IMR-90 (cell line): ENCODE data around the gene RASGRP1. TPM values are rescaled to one million over a fixed set of nuclear protein-coding genes. Genes with fewer than 3 reads are reported as not detected.

Experiments used
- ATAC-seq: fragments of 200-7000 bp; cut with Tn5 transposase; 2 replicates; pipeline ENCODE4 v1.9.1; 2020; ENCODE audit warnings: low read depth, mild to moderate bottlenecking, moderate library complexity
- BruUV-seq: library from RNA; stranded (reverse); fragments of 400-500 nt; replicated peaks from 2 replicates; lab custom pipeline; 2021; lab: Mats Ljungman, UMichigan
- CTCF ChIA-PET: fragments of 300-600 bp; formaldehyde crosslinking; extraction: SDS; loops from one replicate; lab custom pipeline; 2021; ENCODE audit warnings: antibody characterized with exemption; lab: Yijun Ruan, JAX
- POLR2A ChIA-PET: fragments of 300-600 bp; sonication (Branson Sonifier 250); formaldehyde crosslinking; loops from one replicate; lab custom pipeline; 2022; ENCODE audit warnings: antibody characterized with exemption; ENCODE audit not compliant: unreplicated experiment; lab: Charles Lee
- DNase-seq: peaks from one replicate; pipeline ENCODE4 v3.0.0; 2013
- H2AFZ ChIP-seq: replicated peaks from 2 replicates; pipeline ENCODE3; 2013; ENCODE audit warnings: low read length, mild to moderate bottlenecking; ENCODE audit not compliant: poor library complexity
- H2AK5ac ChIP-seq: 2 replicates; pipeline ENCODE4 v1.6.1; 2013; ENCODE audit warnings: low read depth, low read length, inconsistent platforms
- H2AK9ac ChIP-seq: replicated peaks from 2 replicates; pipeline ENCODE3; 2013; ENCODE audit warnings: mild to moderate bottlenecking, low read depth, low read length, moderate library complexity; ENCODE audit not compliant: poor library complexity
- H2BK120ac ChIP-seq: 2 replicates; pipeline ENCODE4 v1.6.1; 2013; ENCODE audit warnings: low read depth, low read length, inconsistent platforms
- H2BK15ac ChIP-seq: 3 replicates; pipeline ENCODE4 v1.6.1; 2013; ENCODE audit warnings: low read depth, low read length, inconsistent platforms
- H2BK20ac ChIP-seq: 2 replicates; pipeline ENCODE4 v1.6.1; 2013; ENCODE audit warnings: low read depth, mild to moderate bottlenecking, inconsistent platforms, low read length, moderate library complexity
- H2BK5ac ChIP-seq: 2 replicates; pipeline ENCODE4 v1.6.1; 2013; ENCODE audit warnings: mild to moderate bottlenecking, low read depth, low read length, inconsistent platforms; ENCODE audit not compliant: poor library complexity, severe bottlenecking
- H3K14ac ChIP-seq: replicated peaks from 2 replicates; pipeline ENCODE4 v1.6.1; 2013; ENCODE audit warnings: low read depth, low read length, inconsistent platforms
- H3K18ac ChIP-seq: 2 replicates; pipeline ENCODE4 v1.6.1; 2013; ENCODE audit warnings: low read depth, low read length, control low read depth
- H3K23ac ChIP-seq: 2 replicates; pipeline ENCODE4 v1.6.1; 2013; ENCODE audit warnings: low read depth, low read length, inconsistent platforms
- H3K27ac ChIP-seq: 2 replicates; pipeline ENCODE4 v1.5.1; 2013; ENCODE audit warnings: mild to moderate bottlenecking, control low read depth, low read length; ENCODE audit not compliant: insufficient read depth
- H3K27me3 ChIP-seq: 2 replicates; pipeline ENCODE4 v1.6.1; 2013; ENCODE audit warnings: low read length; ENCODE audit not compliant: control insufficient read depth, insufficient read depth
- H3K36me3 ChIP-seq: 2 replicates; pipeline ENCODE4 v1.6.1; 2013; ENCODE audit warnings: low read length, mixed read lengths; ENCODE audit not compliant: control insufficient read depth, insufficient read depth
- H3K4ac ChIP-seq: 2 replicates; pipeline ENCODE4 v1.6.1; 2013; ENCODE audit warnings: low read depth, low read length, inconsistent platforms
- H3K4me1 ChIP-seq: 2 replicates; pipeline ENCODE4 v1.6.1; 2013; ENCODE audit warnings: low read length, mixed read lengths; ENCODE audit not compliant: control insufficient read depth, insufficient read depth
- H3K4me2 ChIP-seq: 2 replicates; pipeline ENCODE4 v1.6.1; 2013; ENCODE audit warnings: low read depth, mild to moderate bottlenecking, control low read depth, low read length, moderate library complexity
- H3K4me3 ChIP-seq: 2 replicates; pipeline ENCODE4 v1.5.1; 2013; ENCODE audit warnings: low read depth, mild to moderate bottlenecking, control low read depth, low read length, moderate library complexity; ENCODE audit not compliant: insufficient read depth
- H3K56ac ChIP-seq: 2 replicates; pipeline ENCODE4 v1.6.1; 2013; ENCODE audit warnings: low read length, inconsistent platforms; ENCODE audit not compliant: insufficient read depth; ENCODE audit errors: extremely low read depth
- H3K79me1 ChIP-seq, 2 experiments: 2 replicates each; pipeline ENCODE4 v1.6.1; 2013; ENCODE audit warnings: low read length in 2 of 2, inconsistent platforms in 1 of 2, low read depth in 1 of 2
- H3K9ac ChIP-seq: 2 replicates; pipeline ENCODE4 v1.6.1; 2013; ENCODE audit warnings: low read depth, low read length, control low read depth
- H3K9me1 ChIP-seq: 2 replicates; pipeline ENCODE4 v1.6.1; 2013; ENCODE audit warnings: low read length, inconsistent platforms; ENCODE audit not compliant: insufficient read depth
- H3K9me3 ChIP-seq: 2 replicates; pipeline ENCODE4 v1.6.1; 2013; ENCODE audit warnings: low read length; ENCODE audit not compliant: control insufficient read depth, insufficient read depth
- H4K20me1 ChIP-seq: 2 replicates; pipeline ENCODE4 v1.6.1; 2013; ENCODE audit warnings: low read length, inconsistent platforms; ENCODE audit not compliant: insufficient read depth
- H4K5ac ChIP-seq: 2 replicates; pipeline ENCODE4 v1.6.1; 2013; ENCODE audit warnings: mild to moderate bottlenecking, low read depth, low read length, control low read depth
- H4K8ac ChIP-seq, 2 experiments: 2 replicates each; pipeline ENCODE4 v1.6.1; 2013; ENCODE audit warnings: low read depth in 2 of 2, low read length in 2 of 2, control low read depth in 1 of 2, inconsistent platforms in 1 of 2
- H4K91ac ChIP-seq: 2 replicates; pipeline ENCODE4 v1.6.1; 2013; ENCODE audit warnings: low read depth, low read length, inconsistent platforms; ENCODE audit not compliant: insufficient read depth
- BHLHE40 ChIP-seq: fragments of 150-350 bp; IDR thresholded peaks from 2 replicates; pipeline ENCODE4 v1.6.1; 2016; ENCODE audit warnings: mild to moderate bottlenecking, low read depth, low read length
- CEBPB ChIP-seq: IDR thresholded peaks from 2 replicates; pipeline ENCODE4 v1.6.1; 2012; ENCODE audit warnings: low read depth, low read length, improper control_type of control experiment
- CHD1 ChIP-seq: IDR thresholded peaks from 2 replicates; pipeline ENCODE4 v1.6.1; 2012; ENCODE audit warnings: low read depth, low read length, improper control_type of control experiment
- FOS ChIP-seq: fragments of 150-350 bp; IDR thresholded peaks from 2 replicates; pipeline ENCODE4 v1.6.1; 2016; ENCODE audit warnings: low read depth, low read length
- MAFK ChIP-seq: IDR thresholded peaks from 2 replicates; pipeline ENCODE4 v1.6.1; 2012; ENCODE audit warnings: low read depth, low read length, improper control_type of control experiment
- MAZ ChIP-seq: IDR thresholded peaks from 2 replicates; pipeline ENCODE4 v1.6.1; 2012; ENCODE audit warnings: low read depth, mild to moderate bottlenecking, low read length, improper control_type of control experiment, moderate library complexity, borderline replicate concordance
- MXI1 ChIP-seq: IDR thresholded peaks from 2 replicates; pipeline ENCODE4 v1.6.1; 2012; ENCODE audit warnings: low read depth, mild to moderate bottlenecking, low read length, moderate library complexity, borderline replicate concordance
- NFE2L2 ChIP-seq: fragments of 150-350 bp; IDR thresholded peaks from 2 replicates; pipeline ENCODE4 v1.6.1; 2016; ENCODE audit warnings: low read depth, mild to moderate bottlenecking, low read length
- POLR2A ChIP-seq: IDR thresholded peaks from 2 replicates; pipeline ENCODE4 v1.6.1; 2012; ENCODE audit warnings: mild to moderate bottlenecking, low read depth, low read length
- RAD21 ChIP-seq: IDR thresholded peaks from 2 replicates; pipeline ENCODE4 v1.6.1; 2012; ENCODE audit warnings: low read length, improper control_type of control experiment
- RCOR1 ChIP-seq: IDR thresholded peaks from 2 replicates; pipeline ENCODE4 v1.6.1; 2012; ENCODE audit warnings: mild to moderate bottlenecking, low read length, improper control_type of control experiment; ENCODE audit not compliant: insufficient replicate concordance
- RFX5 ChIP-seq: IDR thresholded peaks from 2 replicates; pipeline ENCODE4 v1.8.0; 2012; ENCODE audit warnings: low read depth, mild to moderate bottlenecking, low read length, moderate library complexity
- SMC3 ChIP-seq: fragments of 150-350 bp; IDR thresholded peaks from 2 replicates; pipeline ENCODE4 v1.6.1; 2016; ENCODE audit warnings: low read depth, mild to moderate bottlenecking, antibody characterized with exemption, low read length, moderate library complexity
- WGBS, 2 experiments: methylation state at CpG; one replicate each; pipeline versions ENCODE4 v1.1.5 to v1.1.7; 2013; ENCODE audit warnings: missing lambda C conversion rate in 2 of 2; ENCODE audit not compliant: insufficient read length in 1 of 2; ENCODE audit errors: extremely low coverage in 2 of 2; 5-methylcytosine and 5-hydroxymethylcytosine counted together
- dilution Hi-C: fragments of 300-500 bp; cut with HindIII; formaldehyde crosslinking; loops from one replicate; pipeline ENCODE4 v1.14.3; 2018; ENCODE audit warnings: low sequenced_read_pairs; ENCODE audit not compliant: unreplicated experiment
- in situ Hi-C: fragments of 300-500 bp; cut with MboI; formaldehyde crosslinking; loops from 3 replicates; pipeline ENCODE4 v1.14.3; 2019; ENCODE audit warnings: low sequenced_read_pairs, inconsistent platforms, mixed read lengths
- intact Hi-C: fragments of 100-400 bp; cut with micrococcal nuclease; formaldehyde crosslinking; loops from 2 replicates; pipeline ENCODE4 v1.10.0; 2022
- polyA plus RNA-seq, 3 experiments: library from polyadenylated mRNA; depleted of rRNA; stranded (reverse); fragments of >200 nt; gene quantifications; 2 replicates each; pipeline ENCODE4 v1.2.3, GENCODE V29; 2012; ENCODE audit warnings: low replicate concordance in 1 of 3
- total RNA-seq: library from RNA; depleted of rRNA; stranded (reverse); fragments of >200 nt; gene quantifications from 2 replicates; pipeline ENCODE4 v1.2.3, GENCODE V29; 2012
- TF ChIP-seq, protein P1 (sequence below): conservative IDR thresholded peaks from 2 replicates; pipeline ENCODE4 v1.5.1; 2012; ENCODE audit warnings: mild to moderate bottlenecking, low read depth, low read length, improper control_type of control experiment
- TF ChIP-seq, protein P2 (sequence below): fragments of 150-350 bp; IDR thresholded peaks from 2 replicates; pipeline ENCODE4 v1.6.1; 2016; ENCODE audit warnings: low read depth, mild to moderate bottlenecking, low read length, moderate library complexity, borderline replicate concordance
- TF ChIP-seq, protein P3 (sequence below): fragments of 150-350 bp; IDR thresholded peaks from 2 replicates; pipeline ENCODE4 v1.6.1; 2017; ENCODE audit warnings: mild to moderate bottlenecking, antibody characterized with exemption, low read length, low read depth

The RASGRP1 gene
- total and polyA plus RNA-seq, 2 of the 4 experiments (the other 2 are of a cell fraction): 1.4 to 3.2 TPM

DNA sequence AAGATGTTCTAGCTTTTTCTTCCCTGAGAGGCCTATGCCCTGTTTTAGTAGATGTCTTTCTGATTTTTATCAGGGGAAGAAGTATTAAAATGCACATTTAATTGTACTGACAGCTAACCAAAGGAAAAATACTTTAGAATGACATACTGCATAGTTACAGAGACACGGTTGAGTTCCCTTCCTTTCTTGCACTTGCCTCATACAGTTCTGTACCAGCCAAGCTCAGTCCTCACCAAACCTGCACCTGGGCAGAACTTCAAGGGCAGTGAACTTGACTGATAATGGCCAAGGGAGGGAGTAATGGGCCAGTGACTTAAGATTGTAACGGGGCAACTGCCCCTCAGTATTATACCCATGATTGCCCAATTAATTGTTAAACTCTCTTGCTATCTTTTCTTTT is 34.1 kb upstream of the RASGRP1 start:
- ATAC-seq: no peak
- H3K27me3 ChIP-seq: peaks cover 48% of the 10 kb centered on the region
- H3K56ac ChIP-seq: no peak overlapping the region
- no peak overlapping the region for H3K14ac ChIP-seq
- H3K4ac ChIP-seq: no peak overlapping the region
- no peaks in the 10 kb centered on the region for H3K9me3 ChIP-seq
- no peaks in the 10 kb centered on the region for H4K20me1 ChIP-seq
- CTCF ChIA-PET: no interaction called here
- no peak for TF ChIP-seq RAD21
- TF ChIP-seq BHLHE40: no peak
- no peak for TF ChIP-seq RFX5
- TF ChIP-seq FOS: no peak
- TF ChIP-seq, protein P1, sequence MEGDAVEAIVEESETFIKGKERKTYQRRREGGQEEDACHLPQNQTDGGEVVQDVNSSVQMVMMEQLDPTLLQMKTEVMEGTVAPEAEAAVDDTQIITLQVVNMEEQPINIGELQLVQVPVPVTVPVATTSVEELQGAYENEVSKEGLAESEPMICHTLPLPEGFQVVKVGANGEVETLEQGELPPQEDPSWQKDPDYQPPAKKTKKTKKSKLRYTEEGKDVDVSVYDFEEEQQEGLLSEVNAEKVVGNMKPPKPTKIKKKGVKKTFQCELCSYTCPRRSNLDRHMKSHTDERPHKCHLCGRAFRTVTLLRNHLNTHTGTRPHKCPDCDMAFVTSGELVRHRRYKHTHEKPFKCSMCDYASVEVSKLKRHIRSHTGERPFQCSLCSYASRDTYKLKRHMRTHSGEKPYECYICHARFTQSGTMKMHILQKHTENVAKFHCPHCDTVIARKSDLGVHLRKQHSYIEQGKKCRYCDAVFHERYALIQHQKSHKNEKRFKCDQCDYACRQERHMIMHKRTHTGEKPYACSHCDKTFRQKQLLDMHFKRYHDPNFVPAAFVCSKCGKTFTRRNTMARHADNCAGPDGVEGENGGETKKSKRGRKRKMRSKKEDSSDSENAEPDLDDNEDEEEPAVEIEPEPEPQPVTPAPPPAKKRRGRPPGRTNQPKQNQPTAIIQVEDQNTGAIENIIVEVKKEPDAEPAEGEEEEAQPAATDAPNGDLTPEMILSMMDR: no peak
- TF ChIP-seq NFE2L2: no peak
- no peak for TF ChIP-seq CEBPB
- TF ChIP-seq, protein P2, sequence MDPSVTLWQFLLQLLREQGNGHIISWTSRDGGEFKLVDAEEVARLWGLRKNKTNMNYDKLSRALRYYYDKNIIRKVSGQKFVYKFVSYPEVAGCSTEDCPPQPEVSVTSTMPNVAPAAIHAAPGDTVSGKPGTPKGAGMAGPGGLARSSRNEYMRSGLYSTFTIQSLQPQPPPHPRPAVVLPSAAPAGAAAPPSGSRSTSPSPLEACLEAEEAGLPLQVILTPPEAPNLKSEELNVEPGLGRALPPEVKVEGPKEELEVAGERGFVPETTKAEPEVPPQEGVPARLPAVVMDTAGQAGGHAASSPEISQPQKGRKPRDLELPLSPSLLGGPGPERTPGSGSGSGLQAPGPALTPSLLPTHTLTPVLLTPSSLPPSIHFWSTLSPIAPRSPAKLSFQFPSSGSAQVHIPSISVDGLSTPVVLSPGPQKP: no peak
- TF ChIP-seq RCOR1: no peak
- TF ChIP-seq POLR2A: no peak
- TF ChIP-seq, protein P3, sequence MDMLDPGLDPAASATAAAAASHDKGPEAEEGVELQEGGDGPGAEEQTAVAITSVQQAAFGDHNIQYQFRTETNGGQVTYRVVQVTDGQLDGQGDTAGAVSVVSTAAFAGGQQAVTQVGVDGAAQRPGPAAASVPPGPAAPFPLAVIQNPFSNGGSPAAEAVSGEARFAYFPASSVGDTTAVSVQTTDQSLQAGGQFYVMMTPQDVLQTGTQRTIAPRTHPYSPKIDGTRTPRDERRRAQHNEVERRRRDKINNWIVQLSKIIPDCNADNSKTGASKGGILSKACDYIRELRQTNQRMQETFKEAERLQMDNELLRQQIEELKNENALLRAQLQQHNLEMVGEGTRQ: no peak
- no peak for TF ChIP-seq SMC3
- no peak for TF ChIP-seq MXI1
- TF ChIP-seq MAZ: no peak
- no peak for TF ChIP-seq MAFK
- TF ChIP-seq CHD1: no peak
- H3K79me1 ChIP-seq: no peaks in the 10 kb centered on the region
- no peak overlapping the region for H2BK15ac ChIP-seq
- DNase-seq: no peak
- H3K9ac ChIP-seq: no peak overlapping the region
- no peak overlapping the region for H3K18ac ChIP-seq
- WGBS, 2 experiments: no CpG with 5 or more reads among the region's 2 CpGs
- no peak overlapping the region for H3K27ac ChIP-seq
- dilution Hi-C loops: no loop called here
- H2AK5ac ChIP-seq: no peak overlapping the region
- no peaks in the 10 kb centered on the region for H3K4me1 ChIP-seq
- no peak overlapping the region for H2BK20ac ChIP-seq
- in situ Hi-C loops: no loop called here
- POLR2A ChIA-PET: no interaction called here
- no peak overlapping the region for H2BK120ac ChIP-seq
- intact Hi-C loops: no loop called here
- no peak overlapping the region for H4K5ac ChIP-seq
- no peak overlapping the region for H2AK9ac ChIP-seq
- no peak overlapping the region for H4K91ac ChIP-seq
- H3K23ac ChIP-seq: no peak overlapping the region
- no peak overlapping the region for H3K4me3 ChIP-seq
- no peaks in the 10 kb centered on the region for H3K36me3 ChIP-seq
- no peak overlapping the region for H2BK5ac ChIP-seq
- H3K4me2 ChIP-seq: no peak overlapping the region
- no peaks in the 10 kb centered on the region for H3K9me1 ChIP-seq
- H4K8ac ChIP-seq: no peak overlapping the region
- no TSS peak for BruUV-seq
- H2AFZ ChIP-seq: no peak overlapping the region
